Cerebellar nuclear complex (tissue), 1 donor: Measurements from ENCODE around the gene ADGRA3.
A peak's percentile ranks its signal among the peaks of the same experiment; 100 is the strongest.
"Not testable (repeated sequence)": the region's sequence is repeated elsewhere in the genome, so short reads cannot be mapped to it uniquely, and the experiment has no call there.

Experiments used
- DNase-seq, 2 experiments: peaks; one replicate each; lab custom pipeline; 2025; lab: John Stamatoyannopoulos, UW

ADGRA3 gene

DNA sequence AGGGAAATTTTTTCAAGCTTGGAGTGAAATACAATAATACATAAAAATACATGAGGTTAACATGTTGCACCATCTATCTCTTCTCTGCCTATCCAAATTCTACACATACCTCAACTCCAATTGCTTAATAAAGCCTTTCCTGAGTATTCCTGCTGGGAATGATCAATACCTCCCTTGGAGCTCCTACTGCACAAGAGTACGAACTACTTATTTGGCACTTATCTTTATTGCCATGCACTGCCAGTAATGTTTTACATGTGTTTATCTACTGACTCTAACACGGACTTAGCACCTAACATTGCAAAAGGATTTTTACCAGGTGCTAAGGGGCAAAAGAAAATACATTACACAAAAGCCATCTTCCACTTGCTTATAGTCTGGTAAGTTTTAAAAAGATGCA, 80.2 kb downstream of the ADGRA3 start:
- DNase-seq, result no peak

DNA sequence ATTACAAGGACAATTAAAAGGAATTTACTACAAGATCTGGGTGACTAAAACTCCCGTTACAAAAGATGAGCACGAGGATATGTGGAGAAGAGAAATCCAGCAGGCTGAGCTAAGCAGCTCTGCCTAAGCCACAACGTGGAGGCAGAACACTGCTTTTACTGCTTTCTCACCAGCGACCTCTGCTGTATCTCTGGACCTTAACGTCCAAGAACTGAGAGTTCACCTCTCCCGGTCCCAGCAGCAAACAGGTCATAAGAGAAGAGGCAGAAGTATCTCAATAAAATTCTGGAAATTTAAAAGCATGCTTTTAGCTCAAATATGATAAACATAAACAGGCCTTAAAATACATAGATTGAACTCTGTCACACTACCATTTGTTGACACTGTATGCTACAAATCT, 81.0 kb downstream of the ADGRA3 start:
- no peak for DNase-seq

DNA sequence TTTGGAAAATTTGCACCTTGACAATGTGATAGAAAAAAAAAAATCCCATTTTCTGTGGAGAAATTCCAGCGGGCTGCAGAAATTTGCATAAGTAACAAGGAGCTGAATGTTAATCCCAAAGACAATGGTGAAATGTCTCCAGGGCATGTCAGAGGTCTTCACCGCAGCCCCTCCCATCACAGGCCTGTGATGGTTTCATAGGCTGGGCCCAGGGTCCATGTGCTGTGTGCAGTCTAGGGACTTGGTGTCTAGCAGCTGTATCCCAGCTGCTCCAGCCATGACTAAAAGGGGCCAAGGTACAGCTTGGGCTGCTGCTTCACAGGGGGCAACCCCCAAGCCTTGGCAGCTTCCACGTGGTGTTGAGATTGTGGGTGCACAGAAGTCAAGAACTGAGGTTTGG, 85.2 kb downstream of the ADGRA3 start:
- no peak for DNase-seq

DNA sequence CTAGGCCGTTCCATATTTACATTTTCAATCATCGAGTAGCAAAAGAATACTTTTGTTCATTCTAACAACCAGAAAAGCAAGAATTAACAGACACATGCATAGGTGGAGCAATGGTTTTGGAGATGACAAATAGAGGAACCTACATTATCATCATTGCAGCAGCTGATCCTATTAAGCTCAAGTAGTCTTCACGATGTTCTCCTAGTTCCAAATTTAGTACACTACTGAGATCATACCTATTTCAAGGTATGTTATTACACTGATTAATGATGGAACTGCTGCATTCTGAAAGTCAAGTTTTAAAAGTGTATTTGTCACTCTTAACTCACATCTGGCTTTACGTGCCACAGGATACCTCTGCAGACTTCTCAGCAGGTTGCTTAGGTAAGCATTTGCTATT, 87.4 kb downstream of the ADGRA3 start:
- DNase-seq, result no peak

DNA sequence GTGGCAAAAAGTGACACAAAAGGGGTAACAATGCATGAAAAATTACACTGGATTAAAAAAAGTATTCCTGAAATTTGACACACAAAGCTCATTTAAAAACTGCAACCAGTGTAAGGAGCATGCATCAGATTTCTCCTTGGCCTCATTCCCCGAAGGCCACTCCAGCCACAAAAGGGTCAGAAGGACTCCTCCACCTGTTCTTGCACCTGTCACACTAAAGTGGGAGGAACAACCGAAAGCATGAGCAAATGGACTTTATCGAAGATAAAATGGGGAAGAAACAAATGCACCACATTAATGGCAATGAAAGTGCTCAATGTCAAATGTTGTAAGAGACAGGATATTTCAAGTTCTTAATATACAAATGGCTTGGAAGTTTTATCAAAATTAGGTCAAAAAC, 88.2 kb downstream of the ADGRA3 start:
- DNase-seq, result no peak

DNA sequence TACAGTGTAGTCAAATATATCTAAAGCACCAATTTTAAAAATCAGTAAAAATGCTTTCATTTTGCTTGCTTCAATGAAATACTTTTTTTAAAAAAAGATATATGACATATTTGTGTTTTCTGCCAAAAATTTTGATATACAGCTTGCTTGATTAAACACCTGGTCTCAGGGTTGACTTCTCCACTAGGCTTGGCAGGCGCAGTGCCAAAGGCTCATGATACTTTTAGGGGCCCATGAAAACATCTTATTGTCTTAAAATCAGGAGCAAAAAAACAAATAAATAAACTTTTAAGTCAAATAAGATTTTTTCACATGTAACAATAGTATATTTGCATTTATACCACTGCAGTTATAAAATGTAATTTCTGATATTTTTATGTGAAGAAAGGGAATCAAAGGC, 95.6 kb downstream of the ADGRA3 start:
- no peak for DNase-seq

DNA sequence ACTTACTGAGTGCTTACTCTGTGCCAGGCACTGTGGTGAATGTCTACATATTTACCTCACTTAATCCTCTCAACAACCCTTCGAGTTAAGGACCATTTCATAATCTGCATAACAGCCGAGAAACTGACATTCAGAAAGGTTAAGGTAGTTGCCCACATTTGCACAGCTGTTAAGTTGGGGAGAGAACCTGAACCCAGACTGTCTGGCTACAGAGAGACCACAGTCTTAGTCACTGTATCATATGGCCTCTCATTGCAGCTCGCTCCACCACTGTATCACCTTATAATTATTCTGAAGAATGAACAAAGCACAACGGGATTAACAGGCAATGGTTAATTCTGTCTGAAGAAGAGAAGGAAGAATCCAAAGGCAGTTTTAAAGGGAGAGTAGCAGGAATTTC, 98.5 kb downstream of the ADGRA3 start:
- no peak for DNase-seq

DNA sequence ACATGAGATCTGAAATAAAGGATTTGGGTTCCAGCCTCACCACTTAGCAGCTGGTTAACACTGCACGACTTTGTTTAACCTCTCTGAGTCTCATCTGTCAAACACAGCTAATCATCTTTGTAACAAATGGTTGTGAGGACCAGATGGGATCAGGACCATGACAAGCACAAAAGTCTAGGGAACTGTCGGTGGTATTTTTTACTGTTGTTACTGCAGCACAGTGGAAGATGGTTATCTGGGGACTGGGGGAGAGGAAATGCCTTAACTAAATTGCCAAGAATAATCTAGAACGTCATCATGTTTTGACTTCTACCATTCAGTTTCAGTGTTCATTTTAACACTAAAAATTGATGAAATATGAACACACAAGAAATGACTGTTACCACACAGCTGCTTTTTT, 99.5 kb downstream of the ADGRA3 start:
- no peak for DNase-seq

DNA sequence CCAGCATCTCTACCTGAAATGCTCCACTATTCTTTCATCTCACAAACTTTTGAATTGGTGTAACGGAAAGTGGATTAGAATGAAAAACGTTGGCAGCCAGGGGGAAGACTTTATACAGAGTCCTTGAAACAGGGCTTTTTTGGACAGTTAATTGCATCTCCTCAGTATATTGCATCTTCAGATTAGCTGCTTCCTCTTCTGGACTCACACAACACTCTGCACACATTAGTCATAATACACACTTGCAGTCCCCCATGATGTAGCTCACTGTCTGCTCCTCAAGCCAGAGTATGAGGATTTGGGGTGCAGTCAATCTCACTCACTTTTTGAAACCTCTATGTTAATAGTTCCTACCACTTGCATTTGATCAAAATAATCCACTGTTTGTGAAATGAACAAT, 101.0 kb downstream of the ADGRA3 start:
- DNase-seq, result no peak

DNA sequence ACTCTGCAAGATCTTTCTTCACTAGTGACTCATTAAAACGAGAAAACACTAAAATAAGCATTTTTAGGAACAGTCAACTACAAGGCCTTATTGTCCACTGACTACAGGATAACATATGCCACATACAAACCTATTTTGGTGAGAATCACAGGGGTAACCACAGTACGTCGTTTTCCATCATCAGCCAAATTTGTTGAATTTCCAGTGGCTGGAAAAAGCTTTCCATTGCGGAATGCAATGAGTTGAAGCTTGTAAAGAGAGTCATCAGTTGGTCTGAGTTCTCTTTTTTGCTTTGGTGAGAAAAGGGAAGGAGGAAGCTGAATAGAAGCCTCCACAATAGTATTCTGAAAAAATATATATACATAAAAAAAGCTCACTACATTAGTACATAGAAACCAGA, 102.4 kb downstream of the ADGRA3 start:
- DNase-seq, result no peak

DNA sequence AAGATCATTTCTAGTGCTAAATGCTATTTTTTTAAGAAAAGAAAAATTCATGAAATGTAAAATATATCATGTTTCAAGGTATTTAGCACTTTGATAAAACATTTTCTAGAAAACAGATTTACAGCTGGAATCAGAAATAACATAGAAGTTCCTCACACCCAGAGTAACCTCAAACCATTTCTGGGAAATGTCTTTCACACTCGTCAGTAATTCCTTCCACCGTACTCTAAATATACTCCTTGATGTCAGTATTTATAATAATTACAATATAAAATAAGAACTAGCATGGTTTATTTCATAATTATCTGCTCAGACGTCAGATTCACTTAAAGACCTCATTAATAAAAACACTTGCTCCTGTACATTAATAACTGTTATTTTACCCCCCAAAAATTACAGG, 103.9 kb downstream of the ADGRA3 start:
- DNase-seq, result no peak

DNA sequence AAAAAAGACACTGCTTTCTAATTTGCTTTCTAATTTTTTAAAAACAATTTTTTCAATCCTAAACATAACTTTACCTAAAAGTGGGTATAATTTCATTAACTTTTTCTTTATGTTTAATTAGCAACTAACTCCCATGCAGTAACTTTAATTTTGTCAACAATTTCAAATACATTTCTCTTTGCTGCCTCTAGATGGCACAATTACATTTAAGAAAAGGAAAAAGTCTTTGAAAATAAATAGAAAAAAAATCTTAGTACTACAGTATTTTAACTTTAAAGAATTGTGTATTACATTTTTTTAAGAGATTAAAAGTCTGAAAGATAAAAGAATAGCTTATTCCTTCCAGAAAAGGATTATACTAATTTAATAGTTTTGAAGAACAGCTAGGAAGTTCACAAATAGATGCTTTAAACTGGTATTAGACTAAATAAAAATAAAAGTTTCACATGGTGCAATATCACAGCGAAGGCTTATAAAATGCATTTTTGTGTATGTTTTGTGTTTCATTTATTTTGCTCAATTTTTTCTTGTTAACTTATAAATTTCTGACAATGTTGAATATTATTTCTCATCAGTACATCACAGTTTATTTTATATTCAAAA, 105.1 kb downstream of the ADGRA3 start:
- no peak for DNase-seq

DNA sequence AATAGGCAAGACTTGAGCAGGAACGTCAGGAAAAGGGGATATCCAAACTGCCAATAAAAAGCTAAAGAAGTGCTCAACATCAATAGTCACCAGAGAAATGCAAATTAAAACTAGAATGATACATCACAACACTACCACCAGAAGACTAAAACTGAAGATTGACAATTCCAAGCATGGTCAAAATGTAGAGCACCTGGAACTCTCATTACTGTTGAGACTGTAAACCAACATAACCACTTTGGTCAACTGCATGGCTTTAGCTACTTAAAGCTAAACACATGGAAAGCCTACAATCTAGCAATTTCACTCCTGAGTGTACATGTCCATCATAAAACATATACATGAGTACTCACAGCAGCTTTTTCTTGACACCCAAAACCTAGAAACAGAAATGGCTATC, 107.4 kb downstream of the ADGRA3 start:
- no peak for DNase-seq

DNA sequence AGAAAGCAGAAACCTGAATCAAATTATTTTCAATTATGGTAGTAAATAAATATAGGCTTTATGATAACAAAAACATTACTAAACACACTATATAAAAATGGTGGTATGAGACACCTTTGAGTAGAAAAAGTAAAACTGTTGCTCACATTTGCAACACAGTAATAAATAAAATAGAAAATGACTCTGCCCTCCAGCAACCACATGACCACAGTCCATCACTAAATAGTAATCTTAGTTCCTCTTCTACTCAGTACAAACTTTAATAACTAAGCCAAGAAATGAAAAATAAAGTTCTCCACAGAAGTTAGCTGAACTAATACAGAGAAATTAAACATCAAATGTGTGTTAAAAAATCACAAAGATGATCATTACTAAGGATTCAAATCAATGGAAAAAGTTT, 108.5 kb downstream of the ADGRA3 start:
- no peak for DNase-seq

DNA sequence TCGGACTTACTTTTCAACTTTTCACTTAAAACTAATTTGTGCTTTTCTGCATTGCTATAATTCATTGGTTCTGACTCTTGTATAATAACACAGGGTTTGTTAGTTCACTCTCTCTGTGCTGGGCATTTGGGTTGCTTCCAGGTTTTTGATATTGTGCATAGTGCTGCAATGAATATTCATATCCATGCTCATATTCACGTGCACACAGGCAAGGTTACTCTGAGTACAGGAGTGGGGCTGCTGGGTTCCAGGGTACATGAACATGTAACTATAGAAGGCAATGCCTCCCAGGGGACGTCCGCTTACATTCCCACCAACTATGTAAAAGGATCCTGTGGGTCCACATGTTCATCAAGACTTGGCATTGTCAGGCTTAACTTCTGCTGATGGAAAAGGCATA, 117.2 kb downstream of the ADGRA3 start:
- DNase-seq, result no peak

DNA sequence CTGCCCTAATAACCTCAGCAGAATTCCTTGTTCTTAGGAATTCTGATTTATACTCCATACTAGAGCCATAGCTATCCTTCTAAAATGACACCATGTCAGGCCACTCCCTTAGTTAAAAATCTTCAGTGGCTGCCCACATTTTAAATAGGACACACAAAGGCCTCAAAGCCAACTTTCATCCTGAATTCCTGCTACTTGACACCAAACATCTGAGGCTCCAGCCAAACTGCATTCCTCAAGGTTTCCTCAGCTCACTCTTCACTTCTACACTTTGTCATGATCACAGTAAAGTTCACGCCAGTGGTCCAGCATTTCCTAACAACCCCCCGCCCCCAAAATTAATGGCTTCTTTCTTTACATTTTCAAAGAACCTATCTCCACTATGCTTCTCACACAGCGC, 124.3 kb downstream of the ADGRA3 start:
- DNase-seq, result no peak

DNA sequence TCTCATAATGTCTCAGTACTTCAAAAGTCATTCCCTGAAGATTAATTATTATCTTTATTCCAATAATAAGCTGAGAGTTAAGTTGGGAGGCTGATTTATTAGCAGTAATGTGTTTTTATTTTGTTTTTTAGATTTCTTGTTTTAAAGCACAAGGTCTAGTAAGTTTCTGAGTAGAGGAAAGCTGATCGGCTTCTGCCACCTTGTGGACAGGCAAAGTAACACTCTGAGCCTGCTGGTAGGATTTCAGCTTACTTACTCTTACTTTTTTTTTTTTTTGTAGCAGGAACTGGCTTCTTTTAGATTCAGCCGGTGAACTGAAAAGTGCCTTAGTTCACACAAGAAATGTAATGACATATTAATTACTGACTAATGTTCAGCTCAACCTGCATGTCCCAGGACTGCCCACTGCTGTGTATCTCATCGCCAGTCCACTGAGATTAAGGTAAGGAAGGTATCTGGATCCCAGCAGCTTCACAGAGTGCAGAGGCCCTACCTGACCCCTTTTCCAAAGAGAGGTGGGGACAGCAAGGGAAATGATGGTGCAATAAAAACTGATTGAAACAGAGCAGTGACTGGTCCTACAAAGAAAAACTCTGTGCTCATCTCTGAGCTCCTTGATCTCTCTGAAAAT, 126.5 kb downstream of the ADGRA3 start:
- peak in 1 of 2 experiments; percentile 38 for DNase-seq

DNA sequence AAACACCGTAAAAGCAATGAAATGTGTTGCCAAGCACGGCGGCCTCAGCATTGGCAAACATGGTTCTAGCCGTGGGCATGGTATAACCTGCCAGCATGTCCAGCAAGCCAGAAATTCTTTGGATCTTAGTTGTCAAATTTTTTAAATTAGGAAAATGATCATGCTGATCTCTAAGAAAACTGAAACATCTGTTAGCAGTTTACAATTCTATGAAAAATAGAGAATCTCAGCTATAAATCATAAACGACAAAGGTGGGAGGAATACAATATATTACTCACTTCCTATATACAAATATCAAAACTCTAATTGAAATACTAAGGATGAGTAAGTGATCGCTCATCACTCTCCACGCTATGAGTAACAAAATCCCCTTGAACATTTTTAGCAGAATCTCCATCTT, 130.3 kb downstream of the ADGRA3 start:
- no peak for DNase-seq

DNA sequence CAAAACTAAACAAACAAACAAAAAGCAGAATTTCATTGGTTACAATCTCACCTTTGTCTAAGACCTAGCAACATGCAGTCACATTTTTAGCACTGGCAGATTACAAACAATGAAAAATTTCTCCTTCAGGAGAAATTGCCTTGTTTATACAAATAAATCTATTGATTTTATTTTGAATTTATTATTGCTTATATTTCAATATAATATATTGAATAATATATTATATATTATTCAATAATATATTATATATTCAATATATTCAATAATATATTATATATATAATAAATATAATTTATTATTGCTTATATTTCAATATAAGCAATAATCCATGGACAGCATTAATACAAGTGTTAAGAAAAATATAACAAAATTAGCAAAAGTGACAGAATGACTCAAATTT, 131.7 kb downstream of the ADGRA3 start:
- no peak for DNase-seq

DNA sequence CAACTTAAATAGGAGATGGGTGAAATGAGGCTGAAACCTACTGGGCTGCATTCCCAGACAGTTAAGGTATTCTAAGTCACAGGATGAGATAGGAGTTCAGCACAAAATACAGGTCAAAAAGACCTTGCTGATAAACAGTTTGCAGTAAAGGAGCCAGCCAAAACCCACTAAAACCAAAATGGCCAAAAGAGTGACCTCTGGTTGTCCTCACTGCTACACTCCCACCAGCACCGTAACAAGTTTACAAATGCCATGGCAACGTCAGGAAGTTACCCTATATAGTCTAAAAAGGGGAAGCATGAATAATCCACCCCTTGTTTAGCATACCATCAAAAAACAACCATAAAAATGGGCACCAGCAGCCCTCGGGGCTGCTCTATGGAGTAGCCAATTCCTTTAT, 133.7 kb downstream of the ADGRA3 start:
- not testable (repeated sequence) for DNase-seq

DNA sequence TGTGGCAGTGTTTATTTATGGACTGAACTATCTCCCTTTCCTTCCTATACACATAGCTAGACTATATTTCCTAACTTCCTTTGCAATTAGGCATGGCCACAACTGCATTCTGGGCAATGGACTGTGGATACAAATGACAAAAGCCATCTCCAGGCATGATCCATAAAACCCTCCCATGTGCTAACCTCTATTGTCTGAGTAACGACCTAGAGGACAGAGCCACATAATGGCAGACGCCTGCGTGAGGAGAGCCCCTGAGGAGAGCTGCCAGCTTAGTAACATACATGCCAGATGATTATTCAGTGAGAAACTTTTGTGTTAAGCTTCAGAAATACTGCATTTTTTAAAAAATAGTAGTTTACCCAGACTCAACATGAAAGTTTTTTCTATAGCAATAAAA, 142.9 kb downstream of the ADGRA3 start:
- DNase-seq, result no peak

DNA sequence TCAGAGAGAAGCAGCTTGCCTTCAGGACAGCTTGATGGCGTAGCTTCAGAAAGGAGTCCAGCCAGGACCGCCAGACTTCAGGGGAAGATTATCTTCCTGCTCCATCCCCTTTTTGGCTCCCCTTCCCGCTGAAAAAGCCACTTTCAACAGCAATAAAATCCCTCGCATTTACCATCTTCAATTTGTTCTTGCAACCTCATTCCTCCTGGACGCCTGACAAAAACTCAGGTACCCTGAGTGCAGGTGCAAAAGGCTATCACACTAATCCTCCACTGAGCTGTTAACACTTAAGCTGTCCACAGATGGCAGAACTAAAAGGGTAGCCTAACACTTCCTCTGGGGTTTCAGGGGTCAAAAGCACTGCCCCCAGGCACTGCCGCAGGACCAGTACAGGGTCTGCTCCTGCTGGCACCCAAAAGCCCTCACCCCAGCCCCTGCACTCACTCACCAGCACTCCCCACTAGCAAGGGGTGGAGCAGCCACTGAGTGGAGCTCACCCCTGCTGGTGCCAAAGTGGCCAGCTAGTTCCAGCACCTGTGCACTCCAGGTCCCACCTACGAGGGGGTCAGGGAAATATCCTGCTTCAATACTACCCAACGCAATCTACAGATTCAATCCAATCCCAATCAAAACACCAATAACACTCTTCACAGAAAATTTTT, 145.8 kb downstream of the ADGRA3 start:
- DNase-seq, result no peak

DNA sequence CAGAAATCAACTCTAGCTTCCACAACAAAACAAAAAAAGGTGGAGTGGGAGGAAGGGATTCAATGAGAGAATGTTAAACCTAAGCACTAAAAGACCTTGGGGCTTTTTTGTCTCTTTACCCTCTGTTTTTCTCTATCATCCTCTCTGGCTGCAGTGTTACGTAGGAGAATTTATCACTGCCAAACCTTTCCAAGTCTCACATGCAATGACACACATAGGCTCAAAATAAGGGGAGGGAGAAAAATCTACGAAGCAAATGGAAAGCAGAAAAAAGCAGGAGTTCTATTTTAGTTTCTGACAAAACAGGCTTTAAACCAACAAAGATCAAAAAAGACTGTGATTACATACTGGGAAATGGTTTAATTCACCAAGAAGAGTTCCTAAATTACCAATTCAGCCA, 152.1 kb downstream of the ADGRA3 start:
- DNase-seq, result no peak

DNA sequence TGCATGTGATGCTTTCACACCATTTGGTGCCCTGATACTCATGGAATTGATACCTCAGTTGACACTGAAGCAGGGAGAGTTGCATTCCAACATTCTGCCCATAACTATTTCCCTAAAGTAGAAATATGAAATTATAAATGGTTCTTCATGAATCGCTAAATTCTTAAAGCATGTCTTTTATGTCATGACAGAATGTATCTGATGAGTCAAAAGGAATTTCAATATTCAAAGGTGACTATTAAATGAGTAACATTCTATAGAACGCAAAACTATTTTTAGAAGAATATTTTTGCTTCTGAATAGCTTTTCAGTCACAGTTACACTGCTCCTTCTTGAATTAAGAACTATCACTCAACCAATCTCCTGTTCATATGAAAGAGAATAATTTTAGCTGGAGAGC, 152.8 kb downstream of the ADGRA3 start:
- DNase-seq, result no peak
